HepG2 (cell line): ENCODE data around the gene MTFR1L. TPM values are rescaled to one million over a fixed set of nuclear protein-coding genes. Genes with fewer than 3 reads are reported as not detected.
A peak's percentile ranks its signal among the peaks of the same experiment; 100 is the strongest.

Source experiments
- BRD4 ChIP-seq: sonication (generic); formaldehyde crosslinking; IDR thresholded peaks from 2 replicates; pipeline ENCODE4 v1.4.0; 2020; ENCODE audit warnings: missing genetic modification reagents
- CAMTA2 ChIP-seq: sonication (generic); formaldehyde crosslinking; IDR thresholded peaks from 2 replicates; pipeline ENCODE4 v1.4.0; 2020; ENCODE audit warnings: mild to moderate bottlenecking, missing genetic modification reagents, borderline replicate concordance
- CSRNP2 ChIP-seq: sonication (generic); formaldehyde crosslinking; conservative IDR thresholded peaks from 2 replicates; pipeline ENCODE4 v1.8.0; 2022; ENCODE audit warnings: low read depth, missing genetic modification reagents
- HDAC6 ChIP-seq: fragments of 200-600 bp; sonication (generic); IDR thresholded peaks from 2 replicates; pipeline ENCODE4 v1.7.0; 2017; ENCODE audit warnings: mild to moderate bottlenecking, antibody characterized with exemption, low read length, low read depth
- HMG20A ChIP-seq: IDR thresholded peaks from 2 replicates; pipeline ENCODE4 v1.6.1; 2016; ENCODE audit warnings: borderline replicate concordance
- MIER3 ChIP-seq: IDR thresholded peaks from 2 replicates; pipeline ENCODE4 v1.6.1; 2016; ENCODE audit warnings: missing compliant biosample characterization, borderline replicate concordance
- RFX5 ChIP-seq: IDR thresholded peaks from 2 replicates; pipeline ENCODE4 v1.6.1; 2011; ENCODE audit warnings: low read depth, low read length, improper control_type of control experiment
- SMARCE1 ChIP-seq: fragments of 450-650 bp; IDR thresholded peaks from 2 replicates; pipeline ENCODE4 v1.6.1; 2017; ENCODE audit warnings: borderline replicate concordance
- SNRNP70 ChIP-seq: fragments of 200-400 bp; formaldehyde crosslinking; IDR thresholded peaks from 2 replicates; pipeline ENCODE4 v1.6.1; 2017; ENCODE audit warnings: mild to moderate bottlenecking, low read depth, low read length, moderate library complexity
- TEAD3 ChIP-seq: optimal IDR thresholded peaks from 2 replicates; pipeline ENCODE3; 2016; ENCODE audit warnings: borderline replicate concordance
- TFDP1 ChIP-seq: IDR thresholded peaks from 2 replicates; pipeline ENCODE4 v1.6.1; 2016; ENCODE audit warnings: missing compliant biosample characterization, missing genetic modification reagents, borderline replicate concordance
- THRA ChIP-seq: sonication (generic); formaldehyde crosslinking; IDR thresholded peaks from 2 replicates; pipeline ENCODE4 v1.4.0; 2020; ENCODE audit warnings: missing genetic modification reagents, borderline replicate concordance
- ZFX ChIP-seq: sonication (generic); formaldehyde crosslinking; IDR thresholded peaks from 2 replicates; pipeline ENCODE4 v1.4.0; 2020; ENCODE audit warnings: mild to moderate bottlenecking, low read depth, missing genetic modification reagents, moderate library complexity
- ZNF101 ChIP-seq: sonication (generic); formaldehyde crosslinking; IDR thresholded peaks from 2 replicates; pipeline ENCODE4 v1.4.0; 2020; ENCODE audit warnings: mild to moderate bottlenecking, low read depth, missing genetic modification reagents, borderline replicate concordance
- ZNF20 ChIP-seq: sonication (generic); formaldehyde crosslinking; IDR thresholded peaks from 2 replicates; pipeline ENCODE4 v1.4.0; 2020; ENCODE audit warnings: mild to moderate bottlenecking, moderate library complexity, missing genetic modification reagents
- ZNF496 ChIP-seq: sonication (generic); formaldehyde crosslinking; IDR thresholded peaks from 2 replicates; pipeline ENCODE4 v1.8.1; 2023; ENCODE audit warnings: mild to moderate bottlenecking, moderate library complexity, missing genetic modification reagents; ENCODE audit not compliant: insufficient replicate concordance
- ZNF512B ChIP-seq: sonication (generic); formaldehyde crosslinking; IDR thresholded peaks from 2 replicates; pipeline ENCODE4 v1.5.1; 2020; ENCODE audit warnings: missing genetic modification reagents, mild to moderate bottlenecking, borderline replicate concordance
- ZNF770 ChIP-seq: sonication (generic); formaldehyde crosslinking; IDR thresholded peaks from 2 replicates; pipeline ENCODE4 v1.5.0; 2020; ENCODE audit warnings: mild to moderate bottlenecking, missing genetic modification reagents
- ZNF879 ChIP-seq: sonication (generic); formaldehyde crosslinking; IDR thresholded peaks from 2 replicates; pipeline ENCODE4 v1.8.1; 2023; ENCODE audit warnings: missing genetic modification reagents
- polyA plus RNA-seq, 8 experiments: library from polyadenylated mRNA; depleted of rRNA in 3 of 8; stranded (reverse) in 7 of 8; unstranded in 1 of 8; fragments of >200 nt; fragmentation: Illumina TruSeq in 4 of 8; extraction: Trizol in 4 of 8; gene quantifications; 2 replicates each; pipeline versions ENCODE4 v1.2.1 to v1.2.3, GENCODE V29; 2011 to 2016; ENCODE audit warnings: low read depth in 4 of 8, missing spikeins in 1 of 8, mixed read lengths in 1 of 8; ENCODE audit not compliant: insufficient read depth in 1 of 8
- total RNA-seq, 5 experiments: library from RNA; depleted of rRNA; stranded (reverse); fragments of >200 nt; fragmentation: Illumina TruSeq; extraction: Trizol; gene quantifications; 2 replicates each; pipeline ENCODE4 v1.2.3, GENCODE V29; 2016; ENCODE audit warnings: low read depth in 1 of 5

The MTFR1L gene
- total and polyA plus RNA-seq, 2 of the 13 experiments (the other 11 are each of a cell fraction or from before 2014, with no cell fraction given): 38.0 to 55.7 TPM

- TF ChIP-seq ZNF512B (CRISPR knock-in tag): no peak
- no peak for TF ChIP-seq ZNF20
- no peak for TF ChIP-seq SMARCE1
- TF ChIP-seq MIER3: no peak
- peak; percentile 40; the same call in 1 of the 2 replicates for TF ChIP-seq TFDP1
- no peak for TF ChIP-seq BRD4
- TF ChIP-seq HMG20A: no peak; the same call in 1 of the 2 replicates
- TF ChIP-seq ZNF770 (CRISPR knock-in tag): no peak
- no peak for TF ChIP-seq RFX5
- no peak for TF ChIP-seq SNRNP70
- no peak; the same call in 1 of the 2 replicates for TF ChIP-seq THRA (CRISPR knock-in tag)
- TF ChIP-seq CAMTA2 (CRISPR knock-in tag): no peak
- peak; percentile 59 for TF ChIP-seq ZFX (CRISPR knock-in tag)
- peak; percentile 54 for TF ChIP-seq TEAD3 (CRISPR knock-in tag)
- TF ChIP-seq ZNF101 (CRISPR knock-in tag): no peak
- TF ChIP-seq ZNF879 (CRISPR knock-in tag): no peak
- TF ChIP-seq ZNF496 (CRISPR knock-in tag): no peak
- no peak for TF ChIP-seq CSRNP2
- TF ChIP-seq HDAC6: no peak
Measured at GRCh38 chr1:25861316-25862286, 41.8 kb downstream of the MTFR1L start (continued).
